HK-2 (cell line): Measurements from ENCODE around the gene ADAM20.
A peak's percentile ranks its signal among the peaks of the same experiment; 100 is the strongest.
"Not testable (repeated sequence)": the region's sequence is repeated elsewhere in the genome, so short reads cannot be mapped to it uniquely, and the experiment has no call there.

Experiments
- DNase-seq: peaks from one replicate; pipeline ENCODE4 v3.0.0-alpha.2; 2018; ENCODE audit not compliant: unreplicated experiment

Gene ADAM20

GRCh38 chr14:70534904-70535303, at the start of gene ADAM20:
Gene ADAM20 (minus strand): TSS chr14:70535004. CDS start chr14:70524757, 10,247 bp downstream.
- no peak for DNase-seq

GRCh38 chr14:70576891-70577290, 42.1 kb upstream of the ADAM20 start:
- no peak for DNase-seq

- DNase-seq, result no peak
These were observed 38.2 kb upstream of the ADAM20 start for GRCh38 chr14:70573050-70573449.

DNA sequence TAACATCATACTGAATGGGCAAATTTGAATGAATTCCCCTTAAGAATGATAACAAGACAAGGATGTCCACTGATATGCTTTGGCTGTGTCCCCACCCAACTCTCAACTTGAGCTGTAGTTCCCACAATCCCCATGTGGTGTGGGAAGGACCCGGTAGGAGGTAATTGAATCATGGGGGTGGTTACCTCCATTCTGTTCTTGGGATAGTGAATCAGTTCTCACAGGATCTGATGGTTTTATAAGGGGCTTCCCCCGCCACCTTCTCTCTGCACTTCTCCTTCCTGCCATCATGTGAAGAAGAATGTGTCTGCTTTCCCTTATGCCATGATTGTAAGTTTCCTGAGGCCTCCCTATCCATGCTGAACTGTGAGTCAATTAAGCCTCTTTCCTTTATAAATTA, 36.3 kb upstream of the ADAM20 start:
- DNase-seq, result no peak

- DNase-seq, result no peak
These were observed 33.0 kb upstream of the ADAM20 start for GRCh38 chr14:70567791-70568190.

DNA sequence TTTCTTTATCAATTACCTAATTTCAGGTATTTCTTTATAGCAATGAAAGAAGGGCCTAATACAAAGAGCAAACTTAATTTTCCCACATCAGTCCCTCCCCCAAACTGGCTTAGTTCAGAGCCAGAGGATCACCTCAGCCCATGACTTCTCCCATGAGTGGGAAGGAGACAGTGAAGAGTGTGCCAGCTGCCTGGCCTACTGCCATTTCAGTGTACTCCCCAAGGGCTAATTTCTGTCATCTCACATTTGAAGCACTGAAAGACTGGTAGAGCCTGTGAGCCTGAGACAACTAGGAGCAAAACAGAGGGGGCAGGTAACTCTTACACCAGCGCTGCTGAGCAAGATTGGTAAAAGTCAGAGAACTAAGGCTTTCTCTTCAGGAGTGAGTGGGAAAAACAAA, 29.1 kb upstream of the ADAM20 start:
- DNase-seq, result no peak

GRCh38 chr14:70563417-70563816, 28.6 kb upstream of the ADAM20 start:
- DNase-seq, result no peak

GRCh38 chr14:70558356-70558755, 23.6 kb upstream of the ADAM20 start:
- no peak for DNase-seq

GRCh38 chr14:70555890-70556289, 21.1 kb upstream of the ADAM20 start:
- no peak for DNase-seq

GRCh38 chr14:70538087-70538486, 3.3 kb upstream of the ADAM20 start:
- DNase-seq, result no peak

GRCh38 chr14:70536830-70537229, 2.0 kb upstream of the ADAM20 start:
- DNase-seq, result no peak

- no peak for DNase-seq
These were observed 4.4 kb downstream of the ADAM20 start for GRCh38 chr14:70530417-70530816.

DNA sequence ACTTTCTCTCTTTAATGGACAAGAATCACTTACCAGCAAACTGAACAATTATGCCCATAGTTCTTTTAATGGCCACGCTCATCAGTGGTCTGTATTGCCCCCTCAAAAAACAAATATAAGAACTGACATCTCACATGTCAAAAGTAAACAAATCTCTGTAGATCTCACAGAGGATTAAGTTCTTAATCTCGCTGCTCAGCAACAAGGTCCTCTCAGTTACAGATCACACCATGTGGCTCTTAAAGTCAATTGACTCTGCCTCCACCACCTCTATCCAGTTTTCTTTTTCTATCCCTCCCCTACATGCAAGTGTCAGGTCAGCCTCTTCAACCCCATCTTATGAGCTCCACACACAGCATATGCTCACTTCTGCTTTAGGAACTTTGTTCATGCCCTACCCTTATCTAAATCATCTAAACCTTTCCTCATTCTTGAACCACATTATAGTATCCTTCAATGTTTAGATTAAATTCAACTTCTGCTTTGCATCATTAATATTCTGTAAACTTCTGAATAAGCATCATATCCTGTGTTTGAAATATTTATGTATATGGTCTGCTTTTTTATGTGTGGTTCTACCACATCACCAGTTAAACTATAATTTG, 7.2 kb downstream of the ADAM20 start:
- DNase-seq, result no peak

- DNase-seq, result no peak
These were observed 9.1 kb downstream of the ADAM20 start for GRCh38 chr14:70525691-70526090.

- peak; percentile 2 for DNase-seq
These were observed 19.0 kb downstream of the ADAM20 start for GRCh38 chr14:70515811-70516210.

DNA sequence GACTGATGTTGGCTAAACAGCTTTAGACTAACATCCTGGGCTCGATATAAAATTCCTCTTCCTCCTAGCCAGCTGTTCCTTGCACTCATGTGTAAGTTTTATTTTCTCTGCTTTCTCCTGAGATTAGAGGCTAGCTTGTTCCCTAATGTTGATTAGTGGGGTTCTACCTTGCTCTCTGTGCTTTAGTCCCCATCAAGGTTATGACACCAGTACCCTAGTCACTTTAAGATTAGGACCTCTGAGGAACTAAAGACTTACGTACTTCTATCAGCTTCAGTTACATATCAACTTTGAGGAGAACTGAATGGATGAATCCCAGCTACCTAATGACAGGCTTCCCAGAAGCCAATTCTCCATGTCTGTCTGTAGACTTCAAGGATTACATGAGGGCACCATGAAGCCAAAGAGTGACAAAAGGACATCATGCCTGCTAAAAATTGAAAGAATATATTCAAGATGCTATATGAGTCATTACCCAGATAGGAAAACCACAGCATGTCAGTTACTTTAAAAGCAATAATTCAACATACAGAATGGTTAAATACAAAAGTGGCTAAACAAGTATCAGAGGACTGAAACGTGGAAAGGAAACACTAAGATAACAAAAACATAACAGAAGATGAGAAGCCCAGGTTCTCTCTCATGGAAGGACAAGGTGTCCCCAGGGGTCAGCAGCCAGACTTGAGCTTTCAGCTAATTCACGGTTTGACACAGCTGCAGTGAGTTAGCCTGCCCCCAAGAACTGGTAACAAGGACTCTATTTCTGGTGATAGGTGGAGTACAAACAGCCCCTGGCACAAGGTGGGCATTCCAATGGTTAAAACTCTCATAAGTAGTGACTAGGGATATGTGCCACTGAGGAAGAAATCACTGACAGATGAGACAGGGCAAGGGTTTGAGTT, 20.4 kb downstream of the ADAM20 start:
- no peak for DNase-seq

GRCh38 chr14:70498191-70498590, 36.6 kb downstream of the ADAM20 start:
- DNase-seq, result no peak

DNA sequence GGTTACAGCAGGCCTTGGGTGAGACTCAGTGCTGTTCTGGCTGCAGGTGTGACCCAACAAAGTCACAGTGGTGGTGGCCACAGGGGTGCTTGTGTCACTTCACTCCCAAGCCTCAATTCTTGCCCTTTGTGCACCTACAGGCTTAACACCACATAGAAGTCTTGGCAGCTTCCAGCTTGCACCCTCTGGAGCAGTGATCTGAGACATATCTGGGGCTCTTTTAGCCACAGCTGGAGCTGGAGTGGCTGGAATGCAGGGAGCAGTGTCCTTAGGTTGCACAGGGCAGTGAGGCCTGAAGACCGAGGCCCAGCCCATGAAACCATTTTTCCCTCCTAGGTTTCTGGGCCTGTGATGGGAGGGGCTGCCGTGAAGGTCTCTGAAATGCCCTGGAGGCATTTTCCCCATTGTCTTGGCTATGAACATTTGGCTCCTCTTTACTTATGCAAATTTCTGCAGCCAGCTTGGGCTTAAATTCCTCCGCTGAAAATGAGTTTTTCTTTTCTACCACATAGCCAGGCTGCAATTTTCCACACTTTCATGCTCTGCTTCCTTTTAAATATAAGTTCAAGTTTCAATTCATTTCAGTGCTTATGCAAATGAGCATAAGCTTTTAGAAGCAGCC, 45.1 kb downstream of the ADAM20 start:
- DNase-seq, result no peak

GRCh38 chr14:70477356-70478105, 57.3 kb downstream of the ADAM20 start:
- DNase-seq, result not testable (repeated sequence)

DNA sequence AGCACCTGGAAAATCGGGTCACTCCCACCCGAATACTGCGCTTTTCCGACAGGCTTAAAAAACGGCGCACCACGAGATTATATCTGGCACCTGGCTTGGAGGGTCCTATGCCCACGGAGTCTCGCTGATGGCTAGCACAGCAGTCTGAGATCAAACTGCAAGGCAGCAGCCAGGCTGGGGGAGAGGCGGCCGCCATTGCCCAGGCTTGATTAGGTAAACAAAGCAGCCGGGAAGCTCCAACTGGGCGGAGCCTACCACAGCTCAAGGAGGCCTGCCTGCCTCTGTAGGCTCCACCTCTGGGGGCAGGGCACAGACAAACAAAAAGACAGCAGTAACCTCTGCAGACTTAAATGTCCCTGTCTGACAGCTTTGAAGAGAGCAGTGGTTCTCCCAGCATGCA, 59.3 kb downstream of the ADAM20 start:
- not testable (repeated sequence) for DNase-seq

GRCh38 chr14:70473825-70474224, 61.0 kb downstream of the ADAM20 start:
- DNase-seq, result no peak
